Right forelimb (tissue), 1 donor: ENCODE data around the gene PEMT.
A peak's percentile ranks its signal among the peaks of the same experiment; 100 is the strongest.

ENCODE experiments used
- DNase-seq: peaks from one replicate; pipeline ENCODE4 v3.0.0-alpha.2; 2018

PEMT gene

GRCh38 chr17:17528696-17529652 is 62.5 kb downstream of the PEMT start:
- DNase-seq: no peak

GRCh38 chr17:17527956-17528500 is 63.5 kb downstream of the PEMT start:
- no peak for DNase-seq

- DNase-seq: no peak
Observed at GRCh38 chr17:17527534-17527933, 64.0 kb downstream of the PEMT start.

GRCh38 chr17:17526369-17526768 is 65.1 kb downstream of the PEMT start:
- no peak for DNase-seq

GRCh38 chr17:17525956-17526355 is 65.6 kb downstream of the PEMT start:
- no peak for DNase-seq

- no peak for DNase-seq
Observed at GRCh38 chr17:17525311-17525710, 66.2 kb downstream of the PEMT start.

GRCh38 chr17:17523731-17524490 is 67.6 kb downstream of the PEMT start:
- no peak for DNase-seq

GRCh38 chr17:17523001-17523730 is 68.3 kb downstream of the PEMT start:
- DNase-seq: no peak

- DNase-seq: no peak
Observed at GRCh38 chr17:17520599-17521232, 70.8 kb downstream of the PEMT start.

GRCh38 chr17:17519886-17520285 is 71.6 kb downstream of the PEMT start:
- DNase-seq: no peak

GRCh38 chr17:17518951-17519350 is 72.6 kb downstream of the PEMT start:
- DNase-seq: no peak

GRCh38 chr17:17518014-17518413 is 73.5 kb downstream of the PEMT start:
- DNase-seq: no peak

GRCh38 chr17:17516941-17517720 is 74.4 kb downstream of the PEMT start:
- DNase-seq: no peak

- DNase-seq: peak; percentile 70
Observed at GRCh38 chr17:17515934-17516930, 75.3 kb downstream of the PEMT start.

GRCh38 chr17:17514993-17515933 is 76.2 kb downstream of the PEMT start:
- DNase-seq: no peak

- no peak for DNase-seq
Observed at GRCh38 chr17:17514361-17514992, 77.0 kb downstream of the PEMT start.

GRCh38 chr17:17513626-17514025 is 77.9 kb downstream of the PEMT start:
- no peak for DNase-seq

GRCh38 chr17:17512866-17513265 is 78.6 kb downstream of the PEMT start:
- no peak for DNase-seq
